Suprapubic skin (tissue), 4 donors: ENCODE data around the gene ADAMTS9.

Experiments used
- CTCF ChIP-seq, 2 donors: fragments of 200-600 bp in 1 of 2; fragments of 450-650 bp in 1 of 2; sonication (generic) in 1 of 2; IDR thresholded peaks; one replicate each; pipeline ENCODE4 v1.5.1; 2016 to 2019; ENCODE audit warnings: antibody characterized with exemption in 2 of 2, mild to moderate bottlenecking in 1 of 2, moderate library complexity in 1 of 2
- EP300 ChIP-seq: sonication (generic); formaldehyde crosslinking; IDR thresholded peaks from one replicate; pipeline ENCODE4 v1.6.1; 2017; ENCODE audit warnings: antibody characterized with exemption
- POLR2A ChIP-seq, 2 donors: fragments of 450-650 bp; IDR thresholded peaks; one replicate each; pipeline ENCODE4 v1.6.1; 2017; ENCODE audit warnings: antibody characterized with exemption in 2 of 2, mild to moderate bottlenecking in 2 of 2, moderate library complexity in 2 of 2
- POLR2AphosphoS5 ChIP-seq, 3 donors: sonication (generic); formaldehyde crosslinking; IDR thresholded peaks; one replicate each; pipeline ENCODE4 v1.6.1; 2017; ENCODE audit warnings: antibody characterized with exemption in 3 of 3

GRCh38 chr3:64696896-64697295 is 9.1 kb upstream of the ADAMTS9 start:
- TF ChIP-seq CTCF (IDR thresholded peaks at IDR 0.05) = no peak
- no peak for TF ChIP-seq POLR2A (IDR thresholded peaks at IDR 0.05)
- no peak for TF ChIP-seq POLR2AphosphoS5 (IDR thresholded peaks at IDR 0.05)
- TF ChIP-seq EP300 = no peak
